NCI-H1105 (cell line): ENCODE measurements around the gene PTPRN2.

ENCODE experiments used
- DNase-seq: peaks from one replicate; lab custom pipeline; 2025; lab: John Stamatoyannopoulos, UW

PTPRN2 gene

GRCh38 chr7:158400601-158401225 lies 186.9 kb downstream of the PTPRN2 start:
- DNase-seq, result no peak

GRCh38 chr7:158399762-158400161 lies 187.9 kb downstream of the PTPRN2 start:
- DNase-seq, result no peak

- DNase-seq, result no peak
Measured at GRCh38 chr7:158398750-158399149, 188.9 kb downstream of the PTPRN2 start.

- no peak for DNase-seq
Measured at GRCh38 chr7:158397885-158398284, 189.7 kb downstream of the PTPRN2 start.

GRCh38 chr7:158396982-158397862 lies 190.4 kb downstream of the PTPRN2 start:
- DNase-seq, result no peak

- no peak for DNase-seq
Measured at GRCh38 chr7:158396301-158396905, 191.2 kb downstream of the PTPRN2 start.

GRCh38 chr7:158395780-158396278 lies 191.8 kb downstream of the PTPRN2 start:
- no peak for DNase-seq

- no peak for DNase-seq
Measured at GRCh38 chr7:158395349-158395748, 192.3 kb downstream of the PTPRN2 start.

- DNase-seq, result no peak
Measured at GRCh38 chr7:158394936-158395335, 192.7 kb downstream of the PTPRN2 start.

- DNase-seq, result no peak
Measured at GRCh38 chr7:158393926-158394625, 193.5 kb downstream of the PTPRN2 start.

- no peak for DNase-seq
Measured at GRCh38 chr7:158392251-158392650, 195.4 kb downstream of the PTPRN2 start.

GRCh38 chr7:158391541-158391940 lies 196.1 kb downstream of the PTPRN2 start:
- no peak for DNase-seq

GRCh38 chr7:158391141-158391540 lies 196.5 kb downstream of the PTPRN2 start:
- DNase-seq, result no peak

- no peak for DNase-seq
Measured at GRCh38 chr7:158390460-158390859, 197.2 kb downstream of the PTPRN2 start.

GRCh38 chr7:158389514-158390425 lies 197.9 kb downstream of the PTPRN2 start:
- no peak for DNase-seq

GRCh38 chr7:158388928-158389327 lies 198.7 kb downstream of the PTPRN2 start:
- no peak for DNase-seq

GRCh38 chr7:158388072-158388471 lies 199.6 kb downstream of the PTPRN2 start:
- DNase-seq, result no peak

GRCh38 chr7:158387546-158387891 lies 200.1 kb downstream of the PTPRN2 start:
- DNase-seq, result no peak

GRCh38 chr7:158386866-158387545 lies 200.6 kb downstream of the PTPRN2 start:
- no peak for DNase-seq

- DNase-seq, result no peak
Measured at GRCh38 chr7:158386355-158386618, 201.3 kb downstream of the PTPRN2 start.
